Measurements from ENCODE around the gene ZNF800. TPM values are rescaled to one million over a fixed set of nuclear protein-coding genes. Genes with fewer than 3 reads are reported as not detected.

Gene ZNF800, protein sequence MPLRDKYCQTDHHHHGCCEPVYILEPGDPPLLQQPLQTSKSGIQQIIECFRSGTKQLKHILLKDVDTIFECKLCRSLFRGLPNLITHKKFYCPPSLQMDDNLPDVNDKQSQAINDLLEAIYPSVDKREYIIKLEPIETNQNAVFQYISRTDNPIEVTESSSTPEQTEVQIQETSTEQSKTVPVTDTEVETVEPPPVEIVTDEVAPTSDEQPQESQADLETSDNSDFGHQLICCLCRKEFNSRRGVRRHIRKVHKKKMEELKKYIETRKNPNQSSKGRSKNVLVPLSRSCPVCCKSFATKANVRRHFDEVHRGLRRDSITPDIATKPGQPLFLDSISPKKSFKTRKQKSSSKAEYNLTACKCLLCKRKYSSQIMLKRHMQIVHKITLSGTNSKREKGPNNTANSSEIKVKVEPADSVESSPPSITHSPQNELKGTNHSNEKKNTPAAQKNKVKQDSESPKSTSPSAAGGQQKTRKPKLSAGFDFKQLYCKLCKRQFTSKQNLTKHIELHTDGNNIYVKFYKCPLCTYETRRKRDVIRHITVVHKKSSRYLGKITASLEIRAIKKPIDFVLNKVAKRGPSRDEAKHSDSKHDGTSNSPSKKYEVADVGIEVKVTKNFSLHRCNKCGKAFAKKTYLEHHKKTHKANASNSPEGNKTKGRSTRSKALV
- total RNA-seq = 17.1 and 27.1 TPM in 2 replicates

DNA sequence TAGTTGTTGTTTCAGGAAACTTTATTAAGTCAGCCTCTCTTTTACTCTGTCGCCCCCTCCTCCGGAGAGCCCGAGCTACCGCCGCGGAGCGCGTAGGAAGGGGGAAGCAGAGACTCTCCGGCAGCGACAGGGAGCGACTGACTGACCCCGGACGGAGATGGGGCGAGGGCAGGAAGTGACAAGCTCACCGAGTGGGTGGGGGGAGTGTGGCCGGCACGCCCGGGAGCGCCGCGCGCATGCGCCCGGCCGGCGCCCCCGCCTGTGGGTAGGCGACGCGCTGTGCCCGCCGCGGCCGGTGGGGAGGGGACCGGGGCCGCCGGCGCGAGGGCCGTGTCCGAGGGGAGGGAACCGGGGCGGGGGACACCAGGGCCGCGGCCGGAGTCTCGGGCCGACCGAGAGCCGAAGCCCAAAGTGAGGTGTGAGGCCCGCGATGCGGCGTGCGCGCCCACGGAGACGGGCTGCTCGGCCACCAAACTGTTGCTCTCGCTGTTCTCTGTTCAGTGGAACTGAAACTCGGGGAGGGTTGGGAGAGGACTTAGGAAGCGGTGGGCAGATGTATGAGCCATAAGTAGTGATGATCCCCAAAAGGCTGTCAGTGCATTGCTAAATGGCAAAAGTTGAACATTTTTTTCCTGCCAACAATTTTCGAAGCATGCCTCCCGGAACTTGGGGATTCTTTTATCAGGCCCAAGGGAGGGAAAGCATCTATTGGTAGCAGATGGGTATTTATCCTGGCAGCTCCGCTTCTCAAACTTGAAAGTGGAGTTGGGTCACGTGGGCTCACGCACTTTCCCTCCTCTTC lies at the start of gene ZNF800:
TSS of gene ZNF800 (minus strand) at position 143 of the 802 bp plus-strand sequence. CDS start 1,151 bp downstream, outside the sequence.

Other genes with a start within 250 kb of the ZNF800 start
- gene GRM8, start 139.8 kb downstream of the ZNF800 start, total RNA-seq = 0.29 TPM in 1 of 2 replicates, not detected in the other
- gene GCC1, start 192.9 kb upstream of the ZNF800 start, total RNA-seq = 20.6 and 35.2 TPM in 2 replicates
- gene ARF5, start 195.7 kb upstream of the ZNF800 start, total RNA-seq = 80.1 and 102 TPM in 2 replicates
- 0.66 and 1.7 TPM in 2 replicates for gene FSCN3, start 201.0 kb upstream of the ZNF800 start, total RNA-seq
- not detected in 2 replicates for gene PAX4, start 225.4 kb upstream of the ZNF800 start, total RNA-seq

Measured in placental pericyte (primary cell).